Measurements from ENCODE around the gene COBLL1.

The COBLL1 gene

GRCh38 chr2:164651361-164651760 lies 190.3 kb downstream of the COBLL1 start:
- no peaks in the 10 kb centered on the region for H3K4me1 ChIP-seq (ENCODE audit: control insufficient read depth, insufficient read depth, low read length)
- no peak overlapping the region for H3K27ac ChIP-seq (ENCODE audit: low read length)
- no peaks in the 10 kb centered on the region for H3K27me3 ChIP-seq (ENCODE audit: control insufficient read depth, insufficient read depth, low read length)
- no peak for DNase-seq (ENCODE audit: low read depth, low spot score)
- no peaks in the 10 kb centered on the region for H3K36me3 ChIP-seq (ENCODE audit: control insufficient read depth, insufficient read depth, low read length)
- no peaks in the 10 kb centered on the region for H3K9me3 ChIP-seq (ENCODE audit: control insufficient read depth, insufficient read depth, low read length)
- WGBS (ENCODE audit: insufficient coverage, insufficient read length), result no CpG with 5 or more reads among the region's 1 CpG
- no peak overlapping the region for H3K4me3 ChIP-seq (ENCODE audit: low read length)

GRCh38 chr2:164644036-164644700 lies 197.5 kb downstream of the COBLL1 start:
- no peaks in the 10 kb centered on the region for H3K4me1 ChIP-seq (ENCODE audit: control insufficient read depth, insufficient read depth, low read length)
- no peak overlapping the region for H3K4me3 ChIP-seq (ENCODE audit: low read length)
- no CpG with 5 or more reads among the region's 1 CpG for WGBS (ENCODE audit: insufficient coverage, insufficient read length)
- H3K9me3 ChIP-seq (ENCODE audit: control insufficient read depth, insufficient read depth, low read length), result no peaks in the 10 kb centered on the region
- no peaks in the 10 kb centered on the region for H3K36me3 ChIP-seq (ENCODE audit: control insufficient read depth, insufficient read depth, low read length)
- no peaks in the 10 kb centered on the region for H3K27me3 ChIP-seq (ENCODE audit: control insufficient read depth, insufficient read depth, low read length)
- no peak for DNase-seq (ENCODE audit: low read depth, low spot score)
- no peak overlapping the region for H3K27ac ChIP-seq (ENCODE audit: low read length)

GRCh38 chr2:164642946-164643555 lies 198.6 kb downstream of the COBLL1 start:
- H3K36me3 ChIP-seq (ENCODE audit: control insufficient read depth, insufficient read depth, low read length), result no peaks in the 10 kb centered on the region
- WGBS (ENCODE audit: insufficient coverage, insufficient read length), result no CpG with 5 or more reads among the region's 8 CpGs
- H3K27me3 ChIP-seq (ENCODE audit: control insufficient read depth, insufficient read depth, low read length), result no peaks in the 10 kb centered on the region
- H3K27ac ChIP-seq (ENCODE audit: low read length), result no peak overlapping the region
- no peaks in the 10 kb centered on the region for H3K9me3 ChIP-seq (ENCODE audit: control insufficient read depth, insufficient read depth, low read length)
- no peak for DNase-seq (ENCODE audit: low read depth, low spot score)
- no peak overlapping the region for H3K4me3 ChIP-seq (ENCODE audit: low read length)
- no peaks in the 10 kb centered on the region for H3K4me1 ChIP-seq (ENCODE audit: control insufficient read depth, insufficient read depth, low read length)

DNA sequence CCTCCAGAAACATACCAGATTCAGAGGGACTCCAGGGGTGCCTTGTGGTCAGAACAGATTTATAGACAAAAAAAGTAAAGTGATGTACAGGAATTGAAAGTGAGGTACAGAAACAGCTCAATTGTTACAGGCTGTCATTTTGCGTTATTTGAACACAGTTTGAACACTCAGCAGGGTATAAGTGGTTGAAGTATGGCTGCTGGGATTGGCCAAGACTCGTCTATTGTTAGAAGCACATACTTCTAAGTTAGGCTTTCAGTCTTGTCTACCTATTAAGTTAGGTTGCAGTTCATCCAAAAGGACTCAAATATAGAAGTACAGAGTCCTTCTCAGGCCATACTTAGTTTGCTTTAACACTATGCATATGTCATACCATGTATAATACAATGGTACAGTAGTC lies 199.4 kb downstream of the COBLL1 start:
- WGBS (ENCODE audit: insufficient coverage, insufficient read length), result no CpG with 5 or more reads among the region's 2 CpGs
- H3K27ac ChIP-seq (ENCODE audit: low read length), result no peak overlapping the region
- no peak for DNase-seq (ENCODE audit: low read depth, low spot score)
- no peaks in the 10 kb centered on the region for H3K27me3 ChIP-seq (ENCODE audit: control insufficient read depth, insufficient read depth, low read length)
- H3K36me3 ChIP-seq (ENCODE audit: control insufficient read depth, insufficient read depth, low read length), result no peaks in the 10 kb centered on the region
- no peaks in the 10 kb centered on the region for H3K9me3 ChIP-seq (ENCODE audit: control insufficient read depth, insufficient read depth, low read length)
- no peaks in the 10 kb centered on the region for H3K4me1 ChIP-seq (ENCODE audit: control insufficient read depth, insufficient read depth, low read length)
- H3K4me3 ChIP-seq (ENCODE audit: low read length), result no peak overlapping the region
